Activated CD8-positive, alpha-beta T cell treated with anti-CD3 and anti-CD28 coated beads for 36 hours (primary cell): ENCODE data around the gene AUTS2. TPM values are rescaled to one million over a fixed set of nuclear protein-coding genes. Genes with fewer than 3 reads are reported as not detected.

Experiments used
- ATAC-seq: fragments of 200-7000 bp; cut with Tn5 transposase; one replicate; pipeline ENCODE4 v1.10.0; 2021; ENCODE audit warnings: mild to moderate bottlenecking, moderate library complexity
- CTCF ChIA-PET: fragments of 350-600 bp; sonication (Branson Sonifier 250); formaldehyde crosslinking; loops from one replicate; lab custom pipeline; 2021; ENCODE audit warnings: antibody characterized with exemption; lab: Charles Lee
- POLR2A ChIA-PET: fragments of 350-600 bp; sonication (Branson Sonifier 250); formaldehyde crosslinking; loops from one replicate; lab custom pipeline; 2021; ENCODE audit warnings: antibody characterized with exemption; lab: Charles Lee
- DNase-seq: peaks from one replicate; pipeline ENCODE4 v3.0.0-alpha.2; 2020
- H3K27ac Mint-ChIP-seq: one replicate; pipeline ENCODE4 v1.8.0; 2021; ENCODE audit warnings: mild to moderate bottlenecking, mixed read lengths
- H3K27me3 Mint-ChIP-seq: one replicate; pipeline ENCODE4 v1.8.0; 2021; ENCODE audit warnings: mixed read lengths
- H3K36me3 Mint-ChIP-seq: one replicate; pipeline ENCODE4 v1.8.0; 2021; ENCODE audit warnings: low read depth, mixed read lengths
- H3K4me1 Mint-ChIP-seq: one replicate; pipeline ENCODE4 v1.8.0; 2021; ENCODE audit warnings: low read depth, mixed read lengths
- H3K4me3 Mint-ChIP-seq: one replicate; pipeline ENCODE4 v1.8.0; 2021; ENCODE audit warnings: mild to moderate bottlenecking, moderate library complexity, mixed read lengths
- H3K9me3 Mint-ChIP-seq: one replicate; pipeline ENCODE4 v1.8.0; 2021; ENCODE audit warnings: mixed read lengths
- intact Hi-C: fragments of 100-400 bp; cut with micrococcal nuclease; formaldehyde crosslinking; loops from one replicate; pipeline ENCODE4 v1.10.0; 2022
- total RNA-seq, 2 experiments: library from RNA; stranded (reverse); gene quantifications; one replicate each; pipeline ENCODE4 v1.2.3, GENCODE V29; 2021
- TF ChIP-seq, protein P1 (sequence below): fragments of 200-600 bp; IDR thresholded peaks from one replicate; pipeline ENCODE4 v1.8.0; 2022; ENCODE audit warnings: antibody characterized with exemption, mild to moderate bottlenecking

Gene AUTS2
- total RNA-seq, 2 experiments from 2014 or later, result 3.1 to 3.3 TPM

DNA sequence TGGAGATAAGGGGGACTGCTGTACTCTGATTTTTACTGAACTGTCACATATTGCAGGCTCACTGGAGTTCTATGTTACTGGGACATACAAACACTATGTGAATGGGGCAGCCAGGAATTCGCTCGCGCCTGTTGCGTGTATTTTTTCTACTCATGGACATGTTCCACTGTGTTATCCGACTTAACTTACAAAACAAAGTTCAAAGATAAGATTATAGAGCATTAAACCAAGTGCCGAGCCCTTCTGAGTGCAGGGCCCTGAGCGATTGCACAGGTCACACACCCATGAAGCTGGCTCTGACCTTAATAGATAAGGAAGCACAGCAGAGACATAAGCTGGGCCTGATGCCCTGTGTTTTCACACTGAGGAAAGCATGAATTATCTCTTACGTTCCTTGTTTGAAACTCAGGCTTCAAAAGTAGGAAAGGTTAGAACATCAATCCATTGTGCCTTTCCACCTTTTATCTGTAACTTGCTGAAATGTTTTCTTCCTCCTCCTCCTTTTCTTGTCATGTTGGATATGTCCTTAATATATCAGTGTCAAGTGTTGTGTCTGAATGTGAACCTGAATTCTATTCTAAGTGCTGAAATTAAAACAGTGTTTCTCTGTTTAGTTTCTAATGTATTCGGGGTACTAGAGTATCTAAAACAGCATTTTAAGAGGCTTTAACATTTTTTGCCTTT is 273.8 kb downstream of the AUTS2 start:
- no peaks in the 10 kb centered on the region for H3K9me3 Mint-ChIP-seq
- no peaks in the 10 kb centered on the region for H3K27me3 Mint-ChIP-seq
- no peaks in the 10 kb centered on the region for H3K4me1 Mint-ChIP-seq
- no peak for ATAC-seq
- intact Hi-C loops, result no loop called here
- TF ChIP-seq, protein P1, sequence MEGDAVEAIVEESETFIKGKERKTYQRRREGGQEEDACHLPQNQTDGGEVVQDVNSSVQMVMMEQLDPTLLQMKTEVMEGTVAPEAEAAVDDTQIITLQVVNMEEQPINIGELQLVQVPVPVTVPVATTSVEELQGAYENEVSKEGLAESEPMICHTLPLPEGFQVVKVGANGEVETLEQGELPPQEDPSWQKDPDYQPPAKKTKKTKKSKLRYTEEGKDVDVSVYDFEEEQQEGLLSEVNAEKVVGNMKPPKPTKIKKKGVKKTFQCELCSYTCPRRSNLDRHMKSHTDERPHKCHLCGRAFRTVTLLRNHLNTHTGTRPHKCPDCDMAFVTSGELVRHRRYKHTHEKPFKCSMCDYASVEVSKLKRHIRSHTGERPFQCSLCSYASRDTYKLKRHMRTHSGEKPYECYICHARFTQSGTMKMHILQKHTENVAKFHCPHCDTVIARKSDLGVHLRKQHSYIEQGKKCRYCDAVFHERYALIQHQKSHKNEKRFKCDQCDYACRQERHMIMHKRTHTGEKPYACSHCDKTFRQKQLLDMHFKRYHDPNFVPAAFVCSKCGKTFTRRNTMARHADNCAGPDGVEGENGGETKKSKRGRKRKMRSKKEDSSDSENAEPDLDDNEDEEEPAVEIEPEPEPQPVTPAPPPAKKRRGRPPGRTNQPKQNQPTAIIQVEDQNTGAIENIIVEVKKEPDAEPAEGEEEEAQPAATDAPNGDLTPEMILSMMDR, result no peak
- DNase-seq, result no peak
- POLR2A ChIA-PET, result no interaction called here
- no peaks in the 10 kb centered on the region for H3K36me3 Mint-ChIP-seq
- H3K27ac Mint-ChIP-seq, result no peak overlapping the region
- no peak overlapping the region for H3K4me3 Mint-ChIP-seq
- CTCF ChIA-PET, result no interaction called here

- Mint-ChIP-seq H3K4me3 (no peak overlapping the region), H3K4me1 (no peaks in the 10 kb centered on the region), H3K27me3 (no peaks in the 10 kb centered on the region), H3K36me3 (no peaks in the 10 kb centered on the region), H3K9me3 (no peaks in the 10 kb centered on the region), H3K27ac (no peak overlapping the region)
- no peak for ATAC-seq
- intact Hi-C loops, result no loop called here
- TF ChIP-seq, protein P1, result no peak
- ChIA-PET CTCF (no interaction called here), POLR2A (no interaction called here)
- DNase-seq, result no peak
These were observed 275.2 kb downstream of the AUTS2 start for GRCh38 chr7:69873512-69873911.

DNA sequence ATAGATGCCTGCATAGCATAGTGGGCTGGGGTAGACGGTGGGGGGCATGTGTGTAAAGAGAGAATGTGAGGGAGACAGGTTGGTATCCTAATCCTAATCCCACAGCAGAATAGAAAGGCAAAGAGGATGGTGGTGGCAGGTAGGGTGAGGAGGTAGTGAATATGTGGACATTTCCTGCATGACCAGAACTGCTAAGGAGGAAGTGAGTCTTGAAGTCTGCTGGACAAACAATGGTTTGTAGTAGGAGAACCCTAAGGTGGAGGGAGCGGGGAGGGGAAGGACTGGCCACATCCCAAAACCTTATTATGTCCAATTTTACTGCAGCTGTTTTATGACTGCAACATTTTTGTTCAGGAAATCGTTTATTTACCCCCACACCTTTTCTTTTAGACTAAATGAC is 279.7 kb downstream of the AUTS2 start:
- intact Hi-C loops, result no loop called here
- CTCF ChIA-PET, result no interaction called here
- Mint-ChIP-seq H3K27ac (no peak overlapping the region), H3K27me3 (no peaks in the 10 kb centered on the region), H3K4me1 (no peaks in the 10 kb centered on the region), H3K36me3 (no peaks in the 10 kb centered on the region), H3K4me3 (no peak overlapping the region), H3K9me3 (no peaks in the 10 kb centered on the region)
- POLR2A ChIA-PET, result no interaction called here
- DNase-seq (no peak), ATAC-seq (no peak)
- TF ChIP-seq, protein P1, result no peak

DNA sequence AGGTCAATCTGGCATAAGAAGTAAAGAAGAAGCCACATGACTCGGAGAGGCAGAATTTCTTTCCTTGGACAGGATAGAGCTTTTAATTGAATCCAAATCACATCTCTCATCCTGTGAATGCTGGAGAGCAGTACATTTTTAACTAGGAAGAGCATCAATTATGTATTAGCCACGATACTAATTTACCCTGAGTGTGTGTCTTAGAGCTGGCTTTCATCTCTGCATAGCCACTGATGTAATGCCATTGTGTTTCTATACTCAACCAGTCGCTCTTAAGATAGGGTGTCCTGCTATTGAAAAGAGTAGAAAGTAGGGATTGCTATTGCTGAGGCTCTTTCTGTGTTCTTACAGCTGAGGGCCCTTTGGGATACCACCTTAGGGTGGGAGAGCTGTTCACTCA is 280.3 kb downstream of the AUTS2 start:
- no peaks in the 10 kb centered on the region for H3K36me3 Mint-ChIP-seq
- DNase-seq (no peak), ATAC-seq (no peak)
- ChIA-PET POLR2A (no interaction called here), CTCF (no interaction called here)
- no peaks in the 10 kb centered on the region for H3K9me3 Mint-ChIP-seq
- H3K27ac Mint-ChIP-seq, result no peak overlapping the region
- intact Hi-C loops, result no loop called here
- H3K4me3 Mint-ChIP-seq, result no peak overlapping the region
- TF ChIP-seq, protein P1, result no peak
- no peaks in the 10 kb centered on the region for H3K4me1 Mint-ChIP-seq
- H3K27me3 Mint-ChIP-seq, result no peaks in the 10 kb centered on the region

DNA sequence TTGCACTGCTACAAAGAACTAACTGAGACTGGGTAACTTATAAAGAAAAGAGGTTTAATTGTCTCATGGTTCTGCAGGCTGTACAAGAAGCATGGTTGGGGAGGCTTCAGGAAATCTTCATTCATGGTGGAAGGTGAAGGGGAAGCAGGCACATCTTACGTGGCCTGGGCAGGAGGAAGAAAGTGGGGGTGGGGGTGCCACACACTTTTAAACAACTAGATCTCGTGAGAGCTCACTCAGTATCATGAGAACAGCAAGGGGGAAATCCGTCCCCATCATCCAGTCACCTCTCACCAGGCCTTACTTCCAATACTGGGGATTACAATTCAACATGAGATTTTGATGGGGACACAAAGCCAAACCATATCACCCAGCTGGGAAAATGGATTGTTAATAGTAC is 281.7 kb downstream of the AUTS2 start:
- DNase-seq, result no peak
- intact Hi-C loops, result no loop called here
- TF ChIP-seq, protein P1, result no peak
- CTCF ChIA-PET, result no interaction called here
- Mint-ChIP-seq H3K9me3 (no peaks in the 10 kb centered on the region), H3K27me3 (no peaks in the 10 kb centered on the region), H3K4me1 (no peaks in the 10 kb centered on the region), H3K4me3 (no peak overlapping the region), H3K36me3 (no peaks in the 10 kb centered on the region), H3K27ac (no peak overlapping the region)
- no peak for ATAC-seq
- POLR2A ChIA-PET, result interaction anchor here (0.8 kb wide), 1 partner anchor 11 kb away, joined by 3 read pairs; no protein-coding TSS in a partner anchor
